Fibroblast of mammary gland (primary cell): Measurements from ENCODE around the gene TAC3.

ENCODE experiments used
- DNase-seq: peaks from one replicate; pipeline ENCODE4 v3.0.0-alpha.2; 2010; ENCODE audit warnings: low read depth
- H3K4me3 ChIP-seq: 2 replicates; pipeline ENCODE4 v1.5.1; 2011; ENCODE audit warnings: low read depth, mild to moderate bottlenecking, low read length, moderate library complexity; ENCODE audit not compliant: control insufficient read depth
- TF ChIP-seq, protein P1 (sequence below): conservative IDR thresholded peaks from 2 replicates; pipeline ENCODE4 v1.5.1; 2011; ENCODE audit warnings: low read depth, low read length, inconsistent platforms; ENCODE audit not compliant: control insufficient read depth, insufficient read depth

Gene TAC3

DNA sequence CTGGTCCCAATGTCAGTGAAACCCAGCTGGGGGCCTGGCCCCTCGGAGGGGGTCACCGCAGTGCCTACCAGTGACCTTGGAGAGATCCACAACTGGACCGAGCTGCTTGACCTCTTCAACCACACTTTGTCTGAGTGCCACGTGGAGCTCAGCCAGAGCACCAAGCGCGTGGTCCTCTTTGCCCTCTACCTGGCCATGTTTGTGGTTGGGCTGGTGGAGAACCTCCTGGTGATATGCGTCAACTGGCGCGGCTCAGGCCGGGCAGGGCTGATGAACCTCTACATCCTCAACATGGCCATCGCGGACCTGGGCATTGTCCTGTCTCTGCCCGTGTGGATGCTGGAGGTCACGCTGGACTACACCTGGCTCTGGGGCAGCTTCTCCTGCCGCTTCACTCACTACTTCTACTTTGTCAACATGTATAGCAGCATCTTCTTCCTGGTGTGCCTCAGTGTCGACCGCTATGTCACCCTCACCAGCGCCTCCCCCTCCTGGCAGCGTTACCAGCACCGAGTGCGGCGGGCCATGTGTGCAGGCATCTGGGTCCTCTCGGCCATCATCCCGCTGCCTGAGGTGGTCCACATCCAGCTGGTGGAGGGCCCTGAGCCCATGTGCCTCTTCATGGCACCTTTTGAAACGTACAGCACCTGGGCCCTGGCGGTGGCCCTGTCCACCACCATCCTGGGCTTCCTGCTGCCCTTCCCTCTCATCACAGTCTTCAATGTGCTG, 21.0 kb downstream of the TAC3 start:
- TF ChIP-seq, protein P1, sequence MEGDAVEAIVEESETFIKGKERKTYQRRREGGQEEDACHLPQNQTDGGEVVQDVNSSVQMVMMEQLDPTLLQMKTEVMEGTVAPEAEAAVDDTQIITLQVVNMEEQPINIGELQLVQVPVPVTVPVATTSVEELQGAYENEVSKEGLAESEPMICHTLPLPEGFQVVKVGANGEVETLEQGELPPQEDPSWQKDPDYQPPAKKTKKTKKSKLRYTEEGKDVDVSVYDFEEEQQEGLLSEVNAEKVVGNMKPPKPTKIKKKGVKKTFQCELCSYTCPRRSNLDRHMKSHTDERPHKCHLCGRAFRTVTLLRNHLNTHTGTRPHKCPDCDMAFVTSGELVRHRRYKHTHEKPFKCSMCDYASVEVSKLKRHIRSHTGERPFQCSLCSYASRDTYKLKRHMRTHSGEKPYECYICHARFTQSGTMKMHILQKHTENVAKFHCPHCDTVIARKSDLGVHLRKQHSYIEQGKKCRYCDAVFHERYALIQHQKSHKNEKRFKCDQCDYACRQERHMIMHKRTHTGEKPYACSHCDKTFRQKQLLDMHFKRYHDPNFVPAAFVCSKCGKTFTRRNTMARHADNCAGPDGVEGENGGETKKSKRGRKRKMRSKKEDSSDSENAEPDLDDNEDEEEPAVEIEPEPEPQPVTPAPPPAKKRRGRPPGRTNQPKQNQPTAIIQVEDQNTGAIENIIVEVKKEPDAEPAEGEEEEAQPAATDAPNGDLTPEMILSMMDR, result no peak
- no peak for DNase-seq
- H3K4me3 ChIP-seq, result no peak overlapping the region

DNA sequence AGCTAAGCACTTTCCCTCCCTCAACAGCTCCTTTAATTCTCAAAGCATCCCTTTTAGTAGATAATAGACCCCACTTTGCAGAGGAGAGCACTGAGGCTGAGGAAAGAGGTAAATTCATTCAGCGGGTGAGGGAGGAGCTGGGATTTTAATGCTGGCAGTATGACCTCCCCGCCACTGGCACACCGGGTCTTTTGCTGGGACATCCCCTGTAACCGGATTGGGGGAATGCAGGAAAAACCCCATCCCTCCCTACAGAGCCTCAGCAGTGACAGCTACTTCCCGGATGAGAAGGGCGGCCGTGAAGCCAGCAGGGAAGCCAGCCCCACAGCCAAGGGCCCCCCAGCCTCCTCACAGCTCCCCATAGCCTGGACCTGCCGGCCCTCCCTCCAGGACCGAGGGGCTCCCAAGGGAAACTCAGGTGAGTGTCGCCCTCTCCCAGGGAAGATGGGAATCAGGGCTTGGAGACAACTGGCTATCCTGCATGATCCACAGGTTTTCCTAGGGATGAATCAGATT, 22.0 kb downstream of the TAC3 start:
- TF ChIP-seq, protein P1, result no peak
- no peak for DNase-seq
- no peak overlapping the region for H3K4me3 ChIP-seq

DNA sequence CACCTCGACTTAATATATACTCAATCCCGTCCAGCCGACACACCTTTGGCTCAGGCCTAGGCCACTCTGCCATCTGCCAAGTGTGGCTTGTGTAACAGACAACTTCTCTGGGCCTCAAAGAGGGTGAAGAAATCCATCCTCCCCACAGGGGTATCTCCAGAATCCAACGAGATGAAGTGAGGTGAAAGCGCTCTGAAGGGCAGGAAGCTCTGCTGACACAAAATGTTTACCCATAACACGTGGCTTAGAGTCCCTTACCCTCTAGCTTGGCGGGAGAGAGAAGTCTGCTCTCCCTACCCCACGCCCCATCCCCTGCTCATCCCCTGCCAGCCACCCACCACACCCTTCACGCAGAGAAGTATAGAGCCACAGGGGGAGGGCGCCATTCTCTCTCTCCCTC, 23.0 kb downstream of the TAC3 start:
- no peak overlapping the region for H3K4me3 ChIP-seq
- TF ChIP-seq, protein P1, result no peak
- DNase-seq, result no peak

DNA sequence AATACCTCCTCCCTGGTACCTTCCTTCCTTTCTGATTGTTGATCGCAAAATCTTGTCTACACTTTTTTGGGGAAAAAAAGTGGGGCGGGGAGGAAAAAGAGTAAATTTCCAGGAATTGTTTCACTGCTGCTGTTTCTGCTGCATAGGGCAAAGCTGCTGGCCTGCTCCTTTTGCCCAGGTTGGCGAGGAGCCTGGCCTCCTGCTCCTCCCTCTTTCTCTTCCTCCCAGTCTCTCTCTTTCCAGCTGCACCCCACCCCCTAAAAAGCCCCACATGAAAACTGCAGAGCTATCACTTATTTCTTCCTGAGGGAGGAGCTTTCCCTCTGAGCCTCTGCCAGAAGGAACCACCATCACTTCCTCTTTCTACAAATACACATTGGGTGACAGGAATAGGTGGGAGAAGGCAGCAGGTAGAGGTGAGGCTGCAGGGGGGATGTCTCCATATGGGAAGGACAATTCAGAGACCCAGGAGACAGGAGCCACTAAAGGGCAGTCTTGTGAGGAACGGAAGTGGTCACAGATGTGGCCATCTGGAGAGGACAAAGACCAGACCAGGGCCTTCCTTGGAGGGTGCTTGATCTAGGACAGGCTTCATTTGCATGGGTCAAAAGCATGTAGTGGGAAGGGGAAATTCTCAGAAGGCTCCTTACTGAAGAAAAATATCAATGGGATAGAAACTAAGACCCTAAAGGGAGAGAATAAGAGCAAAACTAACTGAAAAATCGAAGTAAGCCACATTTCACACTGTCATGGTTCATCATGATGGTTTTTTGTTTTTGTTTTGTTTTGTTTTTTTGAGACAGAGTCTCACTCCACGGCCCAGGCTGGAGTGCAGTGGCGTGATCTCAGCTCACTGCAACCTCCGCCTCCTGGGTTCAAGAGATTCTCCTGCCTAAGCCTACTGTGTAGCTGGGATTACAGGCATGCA, 24.7 kb downstream of the TAC3 start:
- no peak for DNase-seq
- TF ChIP-seq, protein P1, result no peak
- no peak overlapping the region for H3K4me3 ChIP-seq

DNA sequence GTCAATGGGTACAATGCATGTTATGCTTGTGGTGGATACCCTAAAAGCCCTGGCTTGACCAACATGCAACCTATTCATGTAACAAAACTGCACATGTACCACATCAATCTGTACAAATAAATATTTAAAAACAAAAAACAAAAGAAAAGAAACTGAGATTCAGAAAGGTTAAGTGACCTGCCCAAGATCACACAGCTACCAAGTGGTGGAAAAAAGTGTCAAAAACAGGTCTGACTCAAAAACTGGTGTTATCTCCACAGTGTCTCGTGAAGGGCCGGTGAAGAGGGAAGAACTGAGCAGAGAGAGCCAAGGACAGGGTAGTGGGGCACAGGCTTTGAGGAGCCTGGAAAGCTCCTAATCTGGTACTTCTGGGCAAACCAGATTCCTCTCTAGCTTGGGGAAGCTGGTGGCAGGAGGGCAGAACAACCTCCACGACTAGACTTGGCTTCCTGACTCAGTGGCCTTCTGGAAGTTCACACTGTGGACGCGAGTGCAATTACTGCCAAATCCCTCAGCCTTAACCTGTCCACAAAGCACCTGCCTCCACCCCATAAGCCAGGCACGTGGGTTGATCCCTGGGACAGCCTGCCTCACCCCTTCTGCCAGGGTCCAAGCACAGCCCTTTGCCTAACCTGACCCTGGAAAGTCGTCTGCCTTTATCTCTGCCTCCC, 25.5 kb downstream of the TAC3 start:
- TF ChIP-seq, protein P1, result no peak
- no peak overlapping the region for H3K4me3 ChIP-seq
- DNase-seq, result no peak

DNA sequence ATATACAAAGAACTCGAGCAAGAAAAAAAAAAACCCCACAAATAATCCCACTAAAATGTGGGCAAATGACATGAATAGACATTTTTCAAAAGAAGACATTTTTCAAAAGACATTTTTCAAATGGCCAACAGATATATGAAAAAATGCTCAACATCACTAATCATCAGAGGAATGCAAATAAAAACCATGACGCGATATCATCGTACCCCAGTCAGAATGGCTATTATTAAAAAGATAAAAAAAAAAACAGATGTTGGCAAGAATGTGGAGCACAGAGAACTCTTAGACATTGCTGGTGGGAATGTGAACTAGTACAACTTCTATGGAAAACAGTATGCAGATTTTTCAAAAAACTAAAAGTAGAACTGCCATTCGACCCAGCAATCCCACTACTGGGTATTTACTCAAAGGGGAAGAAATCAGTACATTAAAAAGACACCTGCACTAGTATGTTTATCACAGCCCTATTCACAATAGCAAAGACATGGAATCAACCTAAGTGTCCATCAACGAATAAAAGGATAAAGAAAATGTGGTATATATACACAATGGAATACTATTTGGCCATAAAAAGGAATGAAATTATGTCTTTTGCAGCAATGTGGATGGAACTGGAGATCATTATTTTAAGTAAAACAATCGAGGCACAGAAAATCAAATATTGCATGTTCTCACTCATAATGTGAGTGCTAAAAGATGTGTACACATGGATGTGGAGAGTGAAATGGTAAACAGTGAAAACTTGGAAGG, 26.3 kb downstream of the TAC3 start:
- no peak overlapping the region for H3K4me3 ChIP-seq
- TF ChIP-seq, protein P1, result no peak
- no peak for DNase-seq
